K562 (cell line): ENCODE measurements around the gene TCAP. TPM values are rescaled to one million over a fixed set of nuclear protein-coding genes. Genes with fewer than 3 reads are reported as not detected.
A peak's percentile ranks its signal among the peaks of the same experiment; 100 is the strongest.

Experiments
- CBFB ChIP-seq: sonication (generic); formaldehyde crosslinking; IDR thresholded peaks from 2 replicates; pipeline ENCODE4 v1.4.0; 2020; ENCODE audit warnings: mild to moderate bottlenecking, missing genetic modification reagents
- CC2D1A ChIP-seq: fragments of 450-650 bp; IDR thresholded peaks from 2 replicates; pipeline ENCODE4 v1.6.1; 2017; ENCODE audit warnings: mild to moderate bottlenecking
- COPS2 ChIP-seq: fragments of 450-650 bp; conservative IDR thresholded peaks from 2 replicates; pipeline ENCODE4 v1.6.1; 2016; ENCODE audit warnings: mild to moderate bottlenecking, moderate library complexity
- GABPB2 ChIP-seq: fragments of 250-450 bp; sonication (Bioruptor Pico); conservative IDR thresholded peaks from 2 replicates; pipeline ENCODE4 v1.5.1; 2021; ENCODE audit warnings: mild to moderate bottlenecking
- HMGN3 ChIP-seq: IDR thresholded peaks from 2 replicates; pipeline ENCODE4 v1.6.1; 2011; ENCODE audit warnings: borderline replicate concordance, low read depth, mild to moderate bottlenecking, mixed read lengths, low read length; ENCODE audit not compliant: insufficient read length; ENCODE audit errors: extremely low read depth
- ILK ChIP-seq: fragments of 450-650 bp; IDR thresholded peaks from 2 replicates; pipeline ENCODE4 v1.6.1; 2016; ENCODE audit warnings: missing genetic modification characterization, low read depth, mild to moderate bottlenecking, missing compliant biosample characterization, moderate library complexity, borderline replicate concordance
- NFE2L1 ChIP-seq: fragments of 450-650 bp; IDR thresholded peaks from 2 replicates; pipeline ENCODE4 v1.6.1; 2016; ENCODE audit warnings: missing genetic modification characterization, low read depth, mild to moderate bottlenecking, missing compliant biosample characterization, moderate library complexity, borderline replicate concordance
- RB1 ChIP-seq: fragments of 450-650 bp; IDR thresholded peaks from 2 replicates; pipeline ENCODE4 v1.6.1; 2017; ENCODE audit warnings: low read depth, mild to moderate bottlenecking
- polyA plus RNA-seq, 8 experiments: library from polyadenylated mRNA; depleted of rRNA in 4 of 8; stranded (reverse) in 5 of 8; unstranded in 3 of 8; fragments of >200 nt; fragmentation: Nextera tagmentation in 2 of 8; fragmentation: Illumina TruSeq in 1 of 8; extraction: Ambion mirVana in 2 of 8; extraction: Trizol in 1 of 8; gene quantifications; 2 replicates each; pipeline versions ENCODE4 v1.2.1 to v1.2.3, GENCODE V29; 2011 to 2014; ENCODE audit warnings: inconsistent platforms in 1 of 8, missing spikeins in 1 of 8
- total RNA-seq, 7 experiments: library from RNA; depleted of rRNA in 6 of 7; stranded (reverse); fragments of >200 nt in 6 of 7; fragmentation: Illumina TruSeq in 2 of 7; extraction: Trizol in 2 of 7; gene quantifications; 2 replicates each; pipeline versions ENCODE4 v1.2.1 to v1.2.3, GENCODE V29; 2011 to 2021; ENCODE audit warnings: low replicate concordance in 1 of 7
- TF ChIP-seq, protein P1 (sequence below): fragments of 250-450 bp; sonication (Bioruptor Pico); IDR thresholded peaks from 2 replicates; pipeline ENCODE4 v1.4.0; 2020; ENCODE audit warnings: mild to moderate bottlenecking
- TF ChIP-seq, protein P2 (sequence below): fragments of 450-650 bp; formaldehyde crosslinking; IDR thresholded peaks from 2 replicates; pipeline ENCODE4 v1.4.0; 2022; ENCODE audit warnings: missing genetic modification characterization
- TF ChIP-seq, protein P3 (sequence below): sonication (generic); formaldehyde crosslinking; IDR thresholded peaks from 2 replicates; pipeline ENCODE4 v1.8.0; 2023; ENCODE audit warnings: mild to moderate bottlenecking, missing genetic modification reagents
- TF ChIP-seq, protein P4 (sequence below): sonication (generic); formaldehyde crosslinking; IDR thresholded peaks from 2 replicates; pipeline ENCODE4 v1.8.1; 2022; ENCODE audit warnings: missing genetic modification reagents

TCAP gene
- total and polyA plus RNA-seq, 9 of the 15 experiments (the other 6 are each of a cell fraction or from before 2014, with no cell fraction given): 0.33 to 1.4 (median 0.82) TPM; not detected in 2

DNA sequence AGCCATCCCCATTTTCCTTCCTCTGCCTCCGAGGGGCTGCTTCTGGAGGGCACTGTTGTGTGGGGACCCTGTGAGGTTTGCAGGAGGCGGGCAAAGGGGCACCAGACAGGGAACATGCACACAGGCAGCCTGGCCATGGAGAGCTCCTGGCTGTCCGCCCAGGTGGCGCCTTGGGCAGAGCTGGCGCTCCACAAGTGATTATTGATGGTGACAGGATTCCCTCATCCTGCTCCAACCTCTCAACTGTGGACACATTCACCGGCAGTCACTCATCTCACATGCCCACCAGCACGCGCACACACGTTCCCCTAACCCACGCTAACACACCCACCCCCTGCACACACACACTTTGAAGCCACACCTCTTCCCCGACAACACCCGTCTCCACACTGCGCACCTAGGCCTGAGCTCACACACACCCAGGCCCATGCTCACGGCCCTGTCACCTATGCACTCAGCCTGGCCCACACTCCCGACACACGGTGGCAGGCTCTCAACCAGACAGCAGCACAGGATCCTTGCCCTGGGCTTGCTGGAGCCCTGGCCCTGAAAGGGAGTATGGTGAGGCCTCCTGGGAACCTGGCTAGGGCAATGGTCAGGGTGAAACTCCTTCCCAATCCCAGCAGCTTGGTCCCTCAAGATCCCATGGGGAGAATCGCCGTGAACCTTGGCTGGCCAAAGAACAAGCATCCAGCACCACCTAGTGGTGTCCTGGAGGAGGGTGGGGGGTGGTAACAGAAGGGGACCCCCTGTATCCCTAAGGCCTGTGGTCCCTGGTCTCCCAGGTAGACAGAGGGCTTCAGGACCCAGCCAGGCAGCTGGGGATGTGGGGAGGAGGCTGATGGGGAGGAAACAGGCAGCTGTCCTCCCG lies 6.7 kb downstream of the TCAP start (continued):
- TF ChIP-seq, protein P1, sequence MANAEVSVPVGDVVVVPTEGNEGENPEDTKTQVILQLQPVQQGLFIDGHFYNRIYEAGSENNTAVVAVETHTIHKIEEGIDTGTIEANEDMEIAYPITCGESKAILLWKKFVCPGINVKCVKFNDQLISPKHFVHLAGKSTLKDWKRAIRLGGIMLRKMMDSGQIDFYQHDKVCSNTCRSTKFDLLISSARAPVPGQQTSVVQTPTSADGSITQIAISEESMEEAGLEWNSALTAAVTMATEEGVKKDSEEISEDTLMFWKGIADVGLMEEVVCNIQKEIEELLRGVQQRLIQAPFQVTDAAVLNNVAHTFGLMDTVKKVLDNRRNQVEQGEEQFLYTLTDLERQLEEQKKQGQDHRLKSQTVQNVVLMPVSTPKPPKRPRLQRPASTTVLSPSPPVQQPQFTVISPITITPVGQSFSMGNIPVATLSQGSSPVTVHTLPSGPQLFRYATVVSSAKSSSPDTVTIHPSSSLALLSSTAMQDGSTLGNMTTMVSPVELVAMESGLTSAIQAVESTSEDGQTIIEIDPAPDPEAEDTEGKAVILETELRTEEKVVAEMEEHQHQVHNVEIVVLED (CRISPR knock-in tag): no peak
- TF ChIP-seq CC2D1A (peak; percentile 69), HMGN3 (no peak), NFE2L1 (no peak), CBFB (no peak), RB1 (peak; percentile 22; the same call in 1 of the 2 replicates), GABPB2 (CRISPR knock-in tag) (no peak), ILK (tag) (no peak), COPS2 (no peak)
- TF ChIP-seq, protein P2, sequence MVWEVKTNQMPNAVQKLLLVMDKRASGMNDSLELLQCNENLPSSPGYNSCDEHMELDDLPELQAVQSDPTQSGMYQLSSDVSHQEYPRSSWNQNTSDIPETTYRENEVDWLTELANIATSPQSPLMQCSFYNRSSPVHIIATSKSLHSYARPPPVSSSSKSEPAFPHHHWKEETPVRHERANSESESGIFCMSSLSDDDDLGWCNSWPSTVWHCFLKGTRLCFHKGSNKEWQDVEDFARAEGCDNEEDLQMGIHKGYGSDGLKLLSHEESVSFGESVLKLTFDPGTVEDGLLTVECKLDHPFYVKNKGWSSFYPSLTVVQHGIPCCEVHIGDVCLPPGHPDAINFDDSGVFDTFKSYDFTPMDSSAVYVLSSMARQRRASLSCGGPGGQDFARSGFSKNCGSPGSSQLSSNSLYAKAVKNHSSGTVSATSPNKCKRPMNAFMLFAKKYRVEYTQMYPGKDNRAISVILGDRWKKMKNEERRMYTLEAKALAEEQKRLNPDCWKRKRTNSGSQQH (CRISPR knock-in tag): 0 out of 2 replicates have a peak, but pooled peaks have one; percentile 29
- TF ChIP-seq, protein P3, sequence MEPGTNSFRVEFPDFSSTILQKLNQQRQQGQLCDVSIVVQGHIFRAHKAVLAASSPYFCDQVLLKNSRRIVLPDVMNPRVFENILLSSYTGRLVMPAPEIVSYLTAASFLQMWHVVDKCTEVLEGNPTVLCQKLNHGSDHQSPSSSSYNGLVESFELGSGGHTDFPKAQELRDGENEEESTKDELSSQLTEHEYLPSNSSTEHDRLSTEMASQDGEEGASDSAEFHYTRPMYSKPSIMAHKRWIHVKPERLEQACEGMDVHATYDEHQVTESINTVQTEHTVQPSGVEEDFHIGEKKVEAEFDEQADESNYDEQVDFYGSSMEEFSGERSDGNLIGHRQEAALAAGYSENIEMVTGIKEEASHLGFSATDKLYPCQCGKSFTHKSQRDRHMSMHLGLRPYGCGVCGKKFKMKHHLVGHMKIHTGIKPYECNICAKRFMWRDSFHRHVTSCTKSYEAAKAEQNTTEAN: no peak
- TF ChIP-seq, protein P4, sequence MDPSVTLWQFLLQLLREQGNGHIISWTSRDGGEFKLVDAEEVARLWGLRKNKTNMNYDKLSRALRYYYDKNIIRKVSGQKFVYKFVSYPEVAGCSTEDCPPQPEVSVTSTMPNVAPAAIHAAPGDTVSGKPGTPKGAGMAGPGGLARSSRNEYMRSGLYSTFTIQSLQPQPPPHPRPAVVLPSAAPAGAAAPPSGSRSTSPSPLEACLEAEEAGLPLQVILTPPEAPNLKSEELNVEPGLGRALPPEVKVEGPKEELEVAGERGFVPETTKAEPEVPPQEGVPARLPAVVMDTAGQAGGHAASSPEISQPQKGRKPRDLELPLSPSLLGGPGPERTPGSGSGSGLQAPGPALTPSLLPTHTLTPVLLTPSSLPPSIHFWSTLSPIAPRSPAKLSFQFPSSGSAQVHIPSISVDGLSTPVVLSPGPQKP (CRISPR knock-in tag): no peak
